PC-3 (cell line): ENCODE measurements around the gene UBASH3B. TPM values are rescaled to one million over a fixed set of nuclear protein-coding genes. Genes with fewer than 3 reads are reported as not detected.
"Not testable (repeated sequence)": the region's sequence is repeated elsewhere in the genome, so short reads cannot be mapped to it uniquely, and the experiment has no call there.

Source experiments
- ATAC-seq: fragments of 200-7000 bp; cut with Tn5 transposase; 2 replicates; pipeline ENCODE4 v1.9.1; 2020; ENCODE audit warnings: mild to moderate bottlenecking, moderate library complexity
- BruUV-seq: library from RNA; stranded (reverse); fragments of 400-500 nt; replicated peaks from 2 replicates; lab custom pipeline; 2021; lab: Mats Ljungman, UMichigan
- CTCF ChIA-PET: fragments of 300-600 bp; sonication (Branson Sonifier 250); formaldehyde crosslinking; loops from one replicate; lab custom pipeline; 2022; ENCODE audit warnings: antibody characterized with exemption; lab: Charles Lee
- POLR2A ChIA-PET: fragments of 300-600 bp; sonication (Branson Sonifier 250); formaldehyde crosslinking; loops from one replicate; lab custom pipeline; 2022; ENCODE audit warnings: antibody characterized with exemption; ENCODE audit not compliant: unreplicated experiment; lab: Charles Lee
- DNase-seq: peaks from one replicate; pipeline ENCODE4 v3.0.0-alpha.2; 2015
- H2AFZ ChIP-seq: fragments of 300-600 bp; sonication (generic); 2 replicates; pipeline ENCODE4 v1.6.0; 2016; ENCODE audit warnings: antibody characterized with exemption, low read length
- H3F3A ChIP-seq: fragments of 300-600 bp; sonication (generic); one replicate; pipeline ENCODE4 v1.6.0; 2017; ENCODE audit warnings: antibody characterized with exemption, low read length, control low read depth, mild to moderate bottlenecking; ENCODE audit not compliant: unreplicated experiment
- H3K27ac ChIP-seq: fragments of 300-600 bp; sonication (generic); 2 replicates; pipeline ENCODE4 v1.5.1; 2016; ENCODE audit warnings: mild to moderate bottlenecking, low read length
- H3K27me3 ChIP-seq: fragments of 300-600 bp; sonication (generic); 2 replicates; pipeline ENCODE4 v1.6.1; 2016; ENCODE audit warnings: low read length, mixed read lengths
- H3K36me3 ChIP-seq: fragments of 300-600 bp; sonication (generic); 2 replicates; pipeline ENCODE4 v1.6.1; 2016; ENCODE audit warnings: low read depth, mixed run types, low read length, mixed read lengths
- H3K4me1 ChIP-seq: fragments of 300-600 bp; sonication (generic); 2 replicates; pipeline ENCODE4 v1.5.1; 2016; ENCODE audit warnings: low read length; ENCODE audit not compliant: insufficient read depth
- H3K4me2 ChIP-seq: fragments of 300-600 bp; sonication (generic); 2 replicates; pipeline ENCODE4 v1.6.0; 2016; ENCODE audit warnings: low read length
- H3K4me3 ChIP-seq: fragments of 300-600 bp; sonication (generic); 2 replicates; pipeline ENCODE4 v1.5.1; 2016; ENCODE audit warnings: mild to moderate bottlenecking, low read length, mixed read lengths
- H3K79me2 ChIP-seq: fragments of 300-600 bp; sonication (generic); 2 replicates; pipeline ENCODE4 v1.6.1; 2017; ENCODE audit warnings: low read length, mixed read lengths
- H3K9ac ChIP-seq: fragments of 300-600 bp; sonication (generic); 2 replicates; pipeline ENCODE4 v1.6.0; 2016; ENCODE audit warnings: mild to moderate bottlenecking, low read length
- H3K9me2 ChIP-seq: fragments of 300-600 bp; sonication (generic); replicated peaks from 2 replicates; pipeline ENCODE4 v1.6.1; 2016; ENCODE audit warnings: mixed run types, low read length, mixed read lengths
- H3K9me3 ChIP-seq: fragments of 300-600 bp; sonication (generic); 2 replicates; pipeline ENCODE4 v1.6.1; 2016; ENCODE audit warnings: low read length, mixed read lengths
- H4K20me1 ChIP-seq: fragments of 300-600 bp; sonication (generic); 2 replicates; pipeline ENCODE4 v1.6.1; 2016; ENCODE audit warnings: low read length, mixed read lengths
- EZH2 ChIP-seq: fragments of 300-600 bp; sonication (generic); IDR thresholded peaks from one replicate; pipeline ENCODE4 v1.6.1; 2017; ENCODE audit warnings: antibody characterized with exemption, mild to moderate bottlenecking, low read length; ENCODE audit not compliant: unreplicated experiment
- EZH2phosphoT487 ChIP-seq: fragments of 300-600 bp; sonication (generic); IDR thresholded peaks from 2 replicates; pipeline ENCODE4 v1.6.1; 2018; ENCODE audit warnings: mild to moderate bottlenecking, antibody characterized with exemption, low read length, borderline replicate concordance
- intact Hi-C: fragments of 100-400 bp; cut with micrococcal nuclease; formaldehyde crosslinking; loops from 2 replicates; pipeline ENCODE4 v1.9.0; 2023
- total RNA-seq: library from RNA; depleted of rRNA; stranded (reverse); fragments of >200 nt; gene quantifications from 2 replicates; pipeline ENCODE4 v1.2.3, GENCODE V29; 2014
- TF ChIP-seq, protein P1 (sequence below): fragments of 300-600 bp; sonication (generic); conservative IDR thresholded peaks from 2 replicates; pipeline ENCODE4 v1.5.1; 2017; ENCODE audit warnings: antibody characterized with exemption, low read depth, mild to moderate bottlenecking, low read length

UBASH3B gene
- total RNA-seq, 1 experiment from 2014 or later = 178 TPM

DNA sequence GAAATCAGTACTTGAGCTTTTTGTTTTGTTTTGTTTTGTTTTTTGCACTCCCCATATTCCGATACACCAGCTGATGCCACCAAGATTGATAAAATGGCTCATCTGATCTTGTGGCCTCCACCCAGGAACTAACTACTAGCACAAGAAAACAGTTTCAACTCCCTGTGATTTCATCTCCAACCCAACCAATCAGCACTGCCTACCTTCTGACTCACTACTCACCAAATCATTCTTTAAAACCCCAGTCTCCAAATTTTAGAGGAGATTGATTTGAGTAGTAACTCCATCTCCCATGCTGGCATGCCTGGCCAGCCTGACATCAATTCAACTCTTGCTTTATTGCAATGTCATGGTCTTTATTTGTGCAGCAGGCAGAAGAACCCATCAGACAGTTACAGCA is 166.7 kb downstream of the UBASH3B start:
- intact Hi-C loops = no loop called here
- Histone ChIP-seq H3K4me3 (no peak overlapping the region), H3F3A (no peaks in the 10 kb centered on the region), H3K27me3 (no peaks in the 10 kb centered on the region), H2AFZ (no peak overlapping the region), H3K4me2 (no peak overlapping the region), H3K4me1 (peaks cover 6% of the 10 kb centered on the region; the same call in 1 of the 2 replicates), H3K27ac (no peak overlapping the region), H4K20me1 (no peaks in the 10 kb centered on the region), H3K9me3 (no peaks in the 10 kb centered on the region), H3K79me2 (no peaks in the 10 kb centered on the region), H3K9ac (no peak overlapping the region), H3K9me2 (no peaks in the 10 kb centered on the region), H3K36me3 (no peaks in the 10 kb centered on the region)
- POLR2A ChIA-PET = no interaction called here
- CTCF ChIA-PET = no interaction called here
- no peak for DNase-seq
- ATAC-seq = no peak
- TF ChIP-seq EZH2 = no peak
- no peak for TF ChIP-seq EZH2phosphoT487
- TF ChIP-seq, protein P1, sequence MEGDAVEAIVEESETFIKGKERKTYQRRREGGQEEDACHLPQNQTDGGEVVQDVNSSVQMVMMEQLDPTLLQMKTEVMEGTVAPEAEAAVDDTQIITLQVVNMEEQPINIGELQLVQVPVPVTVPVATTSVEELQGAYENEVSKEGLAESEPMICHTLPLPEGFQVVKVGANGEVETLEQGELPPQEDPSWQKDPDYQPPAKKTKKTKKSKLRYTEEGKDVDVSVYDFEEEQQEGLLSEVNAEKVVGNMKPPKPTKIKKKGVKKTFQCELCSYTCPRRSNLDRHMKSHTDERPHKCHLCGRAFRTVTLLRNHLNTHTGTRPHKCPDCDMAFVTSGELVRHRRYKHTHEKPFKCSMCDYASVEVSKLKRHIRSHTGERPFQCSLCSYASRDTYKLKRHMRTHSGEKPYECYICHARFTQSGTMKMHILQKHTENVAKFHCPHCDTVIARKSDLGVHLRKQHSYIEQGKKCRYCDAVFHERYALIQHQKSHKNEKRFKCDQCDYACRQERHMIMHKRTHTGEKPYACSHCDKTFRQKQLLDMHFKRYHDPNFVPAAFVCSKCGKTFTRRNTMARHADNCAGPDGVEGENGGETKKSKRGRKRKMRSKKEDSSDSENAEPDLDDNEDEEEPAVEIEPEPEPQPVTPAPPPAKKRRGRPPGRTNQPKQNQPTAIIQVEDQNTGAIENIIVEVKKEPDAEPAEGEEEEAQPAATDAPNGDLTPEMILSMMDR = no peak
- no TSS peak for BruUV-seq

- CTCF ChIA-PET = no interaction called here
These were observed 168.0 kb downstream of the UBASH3B start for GRCh38 chr11:122823564-122823963.

GRCh38 chr11:122829371-122829770 is 173.8 kb downstream of the UBASH3B start:
- H2AFZ ChIP-seq, H3K27ac ChIP-seq, DNase-seq, CTCF ChIA-PET, POLR2A ChIA-PET, H3K4me2 ChIP-seq, H3F3A ChIP-seq, H3K9me3 ChIP-seq, H3K4me3 ChIP-seq, H3K79me2 ChIP-seq, H3K9ac ChIP-seq, H3K9me2 ChIP-seq, H3K4me1 ChIP-seq, H3K36me3 ChIP-seq, ATAC-seq, intact Hi-C loops, H3K27me3 ChIP-seq, BruUV-seq, H4K20me1 ChIP-seq: not testable (repeated sequence)

More at GRCh38 chr11:122823564-122823963, 168.0 kb downstream of the UBASH3B start:
- H3K9me2 ChIP-seq = no peaks in the 10 kb centered on the region
- intact Hi-C loops = no loop called here
- no peak for DNase-seq
- H3K4me1 ChIP-seq = no peaks in the 10 kb centered on the region
- no peak for TF ChIP-seq EZH2
- TF ChIP-seq, protein P1 = no peak
- no peak overlapping the region for H3K9ac ChIP-seq
- H3K27me3 ChIP-seq = no peaks in the 10 kb centered on the region
- POLR2A ChIA-PET = no interaction called here
- H3K36me3 ChIP-seq = no peaks in the 10 kb centered on the region
- H3K9me3 ChIP-seq = no peaks in the 10 kb centered on the region
- no peak overlapping the region for H3K27ac ChIP-seq
- ATAC-seq = no peak
- no peaks in the 10 kb centered on the region for H3K79me2 ChIP-seq
- no peak overlapping the region for H3K4me3 ChIP-seq
- no peak overlapping the region for H2AFZ ChIP-seq
- H4K20me1 ChIP-seq = no peaks in the 10 kb centered on the region
- H3F3A ChIP-seq = no peaks in the 10 kb centered on the region
- H3K4me2 ChIP-seq = no peak overlapping the region
- no TSS peak for BruUV-seq

DNA sequence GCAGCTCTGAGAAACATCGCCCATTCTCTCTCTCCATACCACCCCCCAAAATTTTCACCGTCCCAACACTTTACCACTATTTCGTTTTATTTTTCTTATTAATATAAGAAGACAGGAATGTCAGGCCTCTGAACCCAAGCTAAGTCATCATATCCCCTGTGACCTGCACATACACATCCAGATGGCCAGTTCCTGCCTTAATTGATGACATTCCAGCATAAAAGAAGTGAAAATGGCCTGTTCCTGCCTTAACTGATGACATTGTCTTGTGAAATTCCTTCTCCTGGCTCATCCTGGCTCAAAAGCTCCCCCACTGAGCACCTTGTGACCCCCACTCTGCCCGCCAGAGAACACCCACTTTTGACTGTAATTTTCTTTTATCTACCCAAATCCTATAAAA is 176.8 kb downstream of the UBASH3B start:
- H4K20me1 ChIP-seq, H3K9me3 ChIP-seq, H3K27ac ChIP-seq, H3F3A ChIP-seq, H3K36me3 ChIP-seq, ATAC-seq, H3K4me2 ChIP-seq, CTCF ChIA-PET, H3K79me2 ChIP-seq, H3K4me1 ChIP-seq, H3K9me2 ChIP-seq, H3K27me3 ChIP-seq, DNase-seq, BruUV-seq, H2AFZ ChIP-seq, H3K4me3 ChIP-seq, intact Hi-C loops, H3K9ac ChIP-seq: not testable (repeated sequence)
- POLR2A ChIA-PET = interaction anchor here (0.7 kb wide), 1 partner anchor 1653 kb away, joined by 3 read pairs; no protein-coding TSS in a partner anchor
